Mucosa of descending colon (tissue), 3 donors: ENCODE results near the gene SOX13. TPM values are rescaled to one million over a fixed set of nuclear protein-coding genes. Genes with fewer than 3 reads are reported as not detected.

Experiments used
- ATAC-seq: fragments of 200-7000 bp; cut with Tn5 transposase; one replicate; pipeline ENCODE4 v1.9.1; 2020; ENCODE audit warnings: mild to moderate bottlenecking, moderate library complexity
- DNase-seq, 3 donors: peaks; one replicate each; pipeline ENCODE4 v3.0.0-alpha.2; 2020
- H3K36me3 ChIP-seq: fragments of 200-600 bp; one replicate; pipeline ENCODE4 v1.8.0; 2021; ENCODE audit warnings: low read depth, mild to moderate bottlenecking
- H3K4me1 ChIP-seq: fragments of 200-600 bp; one replicate; pipeline ENCODE4 v1.8.0; 2021; ENCODE audit warnings: low read depth, mild to moderate bottlenecking
- H3K4me3 ChIP-seq: fragments of 200-600 bp; one replicate; pipeline ENCODE4 v1.8.0; 2021; ENCODE audit warnings: mild to moderate bottlenecking
- H3K9me3 ChIP-seq: fragments of 200-600 bp; one replicate; pipeline ENCODE4 v1.8.0; 2021; ENCODE audit warnings: mild to moderate bottlenecking
- CTCF ChIP-seq: fragments of 200-600 bp; IDR thresholded peaks from one replicate; pipeline ENCODE4 v1.8.0; 2022; ENCODE audit warnings: antibody characterized with exemption, mild to moderate bottlenecking
- intact Hi-C, 2 donors: fragments of 100-400 bp; cut with DNase I in 1 of 2; cut with micrococcal nuclease in 1 of 2; formaldehyde crosslinking; loops; one replicate each; pipeline versions ENCODE4 v1.11.0 to v1.11.1; 2022; cut with DNase I, micrococcal nuclease
- total RNA-seq, 3 donors: library from RNA; stranded (reverse); fragmentation: NEBNext Ultra II Directional in 2 of 3; extraction: Animal tissue kit (Norgen Biotek cat#: 25700) in 2 of 3; gene quantifications; one replicate each; pipeline versions ENCODE4 v1.2.1 to v1.2.4, GENCODE V29; 2021 to 2023
- donor health status: DM: no; HTN: no; CAD: no; lungs with moderate emphysema.
- donor health status: DM: no; HTN: no; CAD: no.
- donor health status: DM: no; HTN: yes; CAD: no.

SOX13 gene
- total RNA-seq, 3 donors from 2014 or later, result 39.8 to 69.2 (median 40.7) TPM

- ATAC-seq (no peak), DNase-seq (no peak)
- intact Hi-C loops, result no loop called here
- H3K4me3 ChIP-seq, result no peak overlapping the region
- no peak for TF ChIP-seq CTCF
- no peaks in the 10 kb centered on the region for H3K36me3 ChIP-seq
- H3K9me3 ChIP-seq, result no peaks in the 10 kb centered on the region
- no peaks in the 10 kb centered on the region for H3K4me1 ChIP-seq
These were observed 40.2 kb downstream of the SOX13 start for GRCh38 chr1:204112876-204113730.

GRCh38 chr1:204113896-204114295, 41.0 kb downstream of the SOX13 start:
- H3K4me3 ChIP-seq, result no peak overlapping the region
- DNase-seq (no peak), ATAC-seq (no peak)
- H3K36me3 ChIP-seq, result peaks cover under 1% of the 10 kb centered on the region
- H3K9me3 ChIP-seq, result no peaks in the 10 kb centered on the region
- no peak for TF ChIP-seq CTCF
- H3K4me1 ChIP-seq, result no peaks in the 10 kb centered on the region
- intact Hi-C loops, result no loop called here

GRCh38 chr1:204114606-204115005, 41.7 kb downstream of the SOX13 start:
- no peak for TF ChIP-seq CTCF
- Histone ChIP-seq H3K4me3 (no peak overlapping the region), H3K36me3 (peaks cover 3% of the 10 kb centered on the region), H3K9me3 (no peaks in the 10 kb centered on the region), H3K4me1 (no peaks in the 10 kb centered on the region)
- intact Hi-C loops, result no loop called here
- ATAC-seq (no peak), DNase-seq (no peak)

GRCh38 chr1:204115116-204115515, 42.2 kb downstream of the SOX13 start:
- H3K4me1 ChIP-seq, result no peaks in the 10 kb centered on the region
- ATAC-seq, result no peak
- DNase-seq, result no peak
- H3K4me3 ChIP-seq, result no peak overlapping the region
- peaks cover 3% of the 10 kb centered on the region for H3K36me3 ChIP-seq
- intact Hi-C loops, result no loop called here
- no peak for TF ChIP-seq CTCF
- no peaks in the 10 kb centered on the region for H3K9me3 ChIP-seq

GRCh38 chr1:204116539-204116938, 43.6 kb downstream of the SOX13 start:
- Histone ChIP-seq H3K4me1 (no peaks in the 10 kb centered on the region), H3K9me3 (no peaks in the 10 kb centered on the region), H3K36me3 (peaks cover 3% of the 10 kb centered on the region), H3K4me3 (no peak overlapping the region)
- no peak for TF ChIP-seq CTCF
- DNase-seq, result no peak
- intact Hi-C loops, result no loop called here
- ATAC-seq, result no peak
